H1 (cell line): ENCODE data around the gene DOCK1. TPM values are rescaled to one million over a fixed set of nuclear protein-coding genes. Genes with fewer than 3 reads are reported as not detected.
A peak's percentile ranks its signal among the peaks of the same experiment; 100 is the strongest.

Experiments
- CTCF ChIA-PET: fragments of 300-600 bp; sonication (Branson Sonifier 250); formaldehyde crosslinking; loops from one replicate; lab custom pipeline; 2021; ENCODE audit not compliant: partially characterized antibody; lab: Charles Lee
- POLR2A ChIA-PET: fragments of 300-600 bp; sonication (Branson Sonifier 250); formaldehyde crosslinking; loops from one replicate; lab custom pipeline; 2021; ENCODE audit warnings: inconsistent platforms; ENCODE audit not compliant: partially characterized antibody; lab: Charles Lee
- DNase-seq, 2 experiments: peaks; one replicate each; pipeline versions ENCODE4 v3.0.0 to v3.0.0-alpha.2; 2010 to 2022; ENCODE audit warnings: low spot score in 2 of 2, low read depth in 1 of 2, mixed read lengths in 1 of 2
- FAIRE-seq: peaks from 2 replicates; lab custom pipeline; 2011; peaks lifted over from hg19 to GRCh38; lab: Jason Lieb, UNC
- H2AFZ ChIP-seq: 2 replicates; pipeline ENCODE4 v1.8.1; 2012; ENCODE audit warnings: low read length, inconsistent platforms
- H2AK5ac ChIP-seq: 2 replicates; pipeline ENCODE4 v1.6.1; 2013; ENCODE audit warnings: low read depth, low read length
- H2BK120ac ChIP-seq: replicated peaks from 2 replicates; pipeline ENCODE3; 2013; ENCODE audit warnings: low read depth, low read length, inconsistent platforms
- H2BK12ac ChIP-seq: 2 replicates; pipeline ENCODE4 v1.6.1; 2013; ENCODE audit warnings: low read depth, low read length
- H2BK15ac ChIP-seq: 2 replicates; pipeline ENCODE4 v1.6.1; 2013; ENCODE audit warnings: low read length
- H2BK20ac ChIP-seq: 2 replicates; pipeline ENCODE4 v1.6.1; 2013; ENCODE audit warnings: low read length
- H2BK5ac ChIP-seq: 2 replicates; pipeline ENCODE4 v1.6.1; 2013; ENCODE audit warnings: low read depth, low read length
- H3K14ac ChIP-seq: 2 replicates; pipeline ENCODE4 v1.6.1; 2013; ENCODE audit warnings: inconsistent platforms; ENCODE audit not compliant: insufficient read length
- H3K18ac ChIP-seq: 2 replicates; pipeline ENCODE4 v1.6.1; 2013; ENCODE audit warnings: low read length; ENCODE audit errors: extremely low read depth
- H3K23ac ChIP-seq: 2 replicates; pipeline ENCODE4 v1.6.1; 2013; ENCODE audit warnings: inconsistent platforms; ENCODE audit not compliant: insufficient read length
- H3K23me2 ChIP-seq: 2 replicates; pipeline ENCODE4 v1.6.1; 2013; ENCODE audit warnings: low read depth, low read length
- H3K27ac ChIP-seq: 2 replicates; pipeline ENCODE4 v1.6.1; 2011; ENCODE audit warnings: low read depth, low read length, inconsistent platforms
- H3K27me3 ChIP-seq, 4 experiments: replicated peaks in 1 of 4; 1 replicate in 1 of 4; 2 replicates in 3 of 4; pipeline versions ENCODE4 v1.6.1 to v1.8.1; 2011 to 2013; ENCODE audit warnings: low read length in 3 of 4, mild to moderate bottlenecking in 3 of 4, inconsistent platforms in 2 of 4, mixed read lengths in 2 of 4, moderate library complexity in 1 of 4; ENCODE audit not compliant: control insufficient read depth in 3 of 4, insufficient read depth in 3 of 4; ENCODE audit errors: extremely low read depth in 1 of 4
- H3K36me3 ChIP-seq, 4 experiments: 2 replicates each; pipeline versions ENCODE4 v1.6.1 to v1.8.1; 2011 to 2013; ENCODE audit warnings: mild to moderate bottlenecking in 4 of 4, low read length in 3 of 4, moderate library complexity in 2 of 4, control low read depth in 1 of 4, inconsistent platforms in 1 of 4; ENCODE audit not compliant: insufficient read depth in 4 of 4, control insufficient read depth in 2 of 4
- H3K4ac ChIP-seq: replicated peaks from 2 replicates; pipeline ENCODE3; 2013; ENCODE audit warnings: low read length, low read depth, mixed read lengths, inconsistent platforms; ENCODE audit not compliant: insufficient read length
- H3K4me1 ChIP-seq, 4 experiments: replicated peaks in 1 of 4; 1 replicate in 1 of 4; 2 replicates in 3 of 4; pipeline versions ENCODE4 v1.6.1 to v1.8.1; 2011 to 2013; ENCODE audit warnings: low read length in 3 of 4, inconsistent platforms in 2 of 4, mixed read lengths in 1 of 4; ENCODE audit not compliant: insufficient read depth in 4 of 4, control insufficient read depth in 3 of 4
- H3K4me2 ChIP-seq, 2 experiments: 2 replicates each; pipeline versions ENCODE4 v1.6.1 to v1.8.1; 2011 to 2013; ENCODE audit warnings: low read depth in 2 of 2, low read length in 2 of 2, control low read depth in 1 of 2, inconsistent platforms in 1 of 2, mild to moderate bottlenecking in 1 of 2; ENCODE audit not compliant: insufficient read depth in 1 of 2
- H3K4me3 ChIP-seq, 4 experiments: fragments of 200-600, 300-600 bp in 1 of 4; sonication (generic), shearing (Covaris generic), sonication (Bioruptor Twin) in 1 of 4; 2 replicates each; pipeline versions ENCODE4 v1.5.1 to v1.8.1; 2011 to 2016; ENCODE audit warnings: low read length in 4 of 4, low read depth in 3 of 4, control low read depth in 2 of 4, inconsistent platforms in 2 of 4, mild to moderate bottlenecking in 2 of 4, mixed read lengths in 1 of 4, moderate library complexity in 1 of 4; ENCODE audit not compliant: insufficient read depth in 2 of 4; ENCODE audit errors: extremely low read depth in 1 of 4
- H3K56ac ChIP-seq: replicated peaks from 2 replicates; pipeline ENCODE3; 2013; ENCODE audit warnings: low read depth, mild to moderate bottlenecking, mixed read lengths, low read length, inconsistent platforms; ENCODE audit not compliant: insufficient read length
- H3K79me1 ChIP-seq: 2 replicates; pipeline ENCODE4 v1.6.1; 2013; ENCODE audit warnings: low read depth, low read length, control low read depth
- H3K79me2 ChIP-seq, 2 experiments: 2 replicates each; pipeline versions ENCODE4 v1.6.1 to v1.8.1; 2012 to 2013; ENCODE audit warnings: low read length in 2 of 2, mild to moderate bottlenecking in 2 of 2, inconsistent platforms in 1 of 2; ENCODE audit not compliant: insufficient read depth in 2 of 2, control insufficient read depth in 1 of 2
- H3K9ac ChIP-seq, 4 experiments: replicated peaks in 1 of 4; 1 replicate in 1 of 4; 2 replicates in 3 of 4; pipeline versions ENCODE4 v1.6.1 to v1.8.1; 2011 to 2013; ENCODE audit warnings: low read depth in 3 of 4, low read length in 3 of 4, control low read depth in 2 of 4, mild to moderate bottlenecking in 2 of 4, moderate library complexity in 2 of 4, inconsistent platforms in 1 of 4; ENCODE audit errors: extremely low read depth in 1 of 4
- H3K9me3 ChIP-seq, 2 experiments: 2 replicates each; pipeline versions ENCODE4 v1.6.1 to v1.8.1; 2012 to 2013; ENCODE audit warnings: mild to moderate bottlenecking in 2 of 2, moderate library complexity in 2 of 2, control low read depth in 1 of 2, inconsistent platforms in 1 of 2, low read depth in 1 of 2, low read length in 1 of 2, mixed read lengths in 1 of 2; ENCODE audit not compliant: insufficient read depth in 2 of 2
- H4K20me1 ChIP-seq, 2 experiments: replicated peaks in 1 of 2; 2 replicates each; pipeline versions ENCODE3 to v1.8.1; 2011 to 2013; ENCODE audit warnings: inconsistent platforms in 2 of 2, low read length in 2 of 2, mild to moderate bottlenecking in 1 of 2; ENCODE audit not compliant: insufficient read depth in 2 of 2, control insufficient read depth in 1 of 2
- H4K5ac ChIP-seq: 2 replicates; pipeline ENCODE4 v1.6.1; 2013; ENCODE audit warnings: low read length, low read depth, mixed read lengths, inconsistent platforms; ENCODE audit not compliant: insufficient read length
- H4K8ac ChIP-seq: 2 replicates; pipeline ENCODE4 v1.8.0; 2013; ENCODE audit warnings: mild to moderate bottlenecking, moderate library complexity, low read length, inconsistent platforms; ENCODE audit not compliant: insufficient read depth; ENCODE audit errors: extremely low read depth
- H4K91ac ChIP-seq: replicated peaks from 2 replicates; pipeline ENCODE3; 2013; ENCODE audit warnings: low read length, mixed read lengths, inconsistent platforms; ENCODE audit not compliant: insufficient read length
- HDAC2 ChIP-seq, 2 experiments: fragments of 300-600 bp in 1 of 2; sonication (generic) in 1 of 2; IDR thresholded peaks; 2 replicates each; pipeline ENCODE4 v1.6.1; 2011 to 2012; ENCODE audit warnings: low read depth in 2 of 2, low read length in 2 of 2, mild to moderate bottlenecking in 2 of 2, moderate library complexity in 2 of 2, borderline replicate concordance in 1 of 2, inconsistent platforms in 1 of 2
- HDAC6 ChIP-seq: IDR thresholded peaks from one replicate; pipeline ENCODE4 v1.7.1; 2012; ENCODE audit warnings: low read depth, mild to moderate bottlenecking, inconsistent platforms, low read length, moderate library complexity
- JUN ChIP-seq: IDR thresholded peaks from 2 replicates; pipeline ENCODE4 v1.6.1; 2011; ENCODE audit warnings: low read depth, mild to moderate bottlenecking, improper control_type of control experiment, low read length
- KDM5A ChIP-seq: fragments of 200-600 bp; IDR thresholded peaks from 2 replicates; pipeline ENCODE4 v1.7.1; 2012; ENCODE audit warnings: mild to moderate bottlenecking, low read length, inconsistent platforms, mixed read lengths
- POLR2AphosphoS5 ChIP-seq: IDR thresholded peaks from 2 replicates; pipeline ENCODE4 v1.6.1; 2011; ENCODE audit warnings: low read depth, low read length
- RAD21 ChIP-seq, 2 experiments: IDR thresholded peaks in 1 of 2; conservative IDR thresholded peaks in 1 of 2; 2 replicates each; pipeline ENCODE4 v1.6.1; 2011; ENCODE audit warnings: low read depth in 2 of 2, low read length in 2 of 2, improper control_type of control experiment in 1 of 2, inconsistent platforms in 1 of 2, mild to moderate bottlenecking in 1 of 2, moderate library complexity in 1 of 2
- RXRA ChIP-seq: IDR thresholded peaks from 2 replicates; pipeline ENCODE4 v1.6.1; 2011; ENCODE audit warnings: low read depth, mild to moderate bottlenecking, low read length, moderate library complexity; ENCODE audit not compliant: insufficient read depth
- SIRT6 ChIP-seq: IDR thresholded peaks from one replicate; pipeline ENCODE4 v1.7.1; 2012; ENCODE audit warnings: low read length, inconsistent platforms
- SP1 ChIP-seq: IDR thresholded peaks from 2 replicates; pipeline ENCODE4 v1.6.1; 2011; ENCODE audit warnings: low read depth, low read length
- SRF ChIP-seq: IDR thresholded peaks from 2 replicates; pipeline ENCODE4 v1.6.1; 2011; ENCODE audit warnings: mild to moderate bottlenecking, low read depth, low read length, moderate library complexity
- TAF1 ChIP-seq: IDR thresholded peaks from 2 replicates; pipeline ENCODE4 v1.6.1; 2011; ENCODE audit warnings: mild to moderate bottlenecking, low read depth, low read length
- WGBS, 2 experiments: shearing (Covaris generic) in 1 of 2; methylation state at CpG; one replicate each; pipeline versions ENCODE4 v1.1.6 to v1.1.7; 2013 to 2015; ENCODE audit warnings: low lambda C conversion rate in 2 of 2, mixed read lengths in 2 of 2, inconsistent platforms in 1 of 2, low coverage in 1 of 2, missing lambda C conversion rate in 1 of 2; ENCODE audit not compliant: insufficient replicate concordance in 2 of 2, insufficient coverage in 1 of 2, insufficient read length in 1 of 2; ENCODE audit errors: extremely low coverage in 1 of 2, missing lambda C conversion rate in 1 of 2; 5-methylcytosine and 5-hydroxymethylcytosine counted together
- polyA plus RNA-seq, 7 experiments: library from polyadenylated mRNA; depleted of rRNA in 3 of 7; stranded (reverse) in 5 of 7; unstranded in 2 of 7; fragments of >200 nt in 5 of 7; fragments of 200-250 nt in 2 of 7; gene quantifications; 1 replicate in 5 of 7; 2 replicates in 1 of 7; 4 replicates in 1 of 7; pipeline versions ENCODE4 v1.2.1 to v1.2.3, GENCODE V29; 2011 to 2013; ENCODE audit warnings: missing spikeins in 2 of 7, mixed read lengths in 2 of 7
- total RNA-seq: library from RNA; stranded (reverse); fragmentation: NEBNext Ultra II Directional; extraction: Animal tissue kit (Norgen Biotek cat#: 25700); gene quantifications from 2 replicates; pipeline ENCODE4 v1.2.1, GENCODE V29; 2021
- TF ChIP-seq, protein P1 (sequence below): IDR thresholded peaks from 2 replicates; pipeline ENCODE4 v1.6.1; 2012; ENCODE audit warnings: inconsistent platforms

The DOCK1 gene
- total and polyA plus RNA-seq, 2 of the 8 experiments (the other 6 are each of a cell fraction or from before 2014, with no cell fraction given) = 11.6 to 53.0 TPM

DNA sequence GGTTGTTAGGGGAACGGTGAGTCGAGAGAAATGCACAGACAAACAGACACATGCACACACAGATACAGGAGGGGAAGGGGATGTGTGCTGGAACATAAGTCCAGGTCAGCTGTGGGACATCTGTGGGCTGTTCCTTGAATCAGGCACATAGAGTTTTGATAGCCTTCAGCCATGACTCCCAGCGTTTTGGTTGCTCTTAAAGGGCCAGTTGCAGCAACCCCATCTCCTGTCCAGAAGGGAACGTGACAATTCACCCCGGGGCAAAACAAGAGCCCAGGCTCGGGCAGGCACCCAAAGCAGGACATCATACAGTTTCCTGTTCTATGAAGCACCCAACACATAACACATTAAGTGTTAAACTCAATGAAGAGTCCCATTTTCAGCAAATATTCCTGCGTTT lies 281.6 kb downstream of the DOCK1 start:
- Histone ChIP-seq H2BK15ac (no peak overlapping the region), H4K20me1 (peaks cover 0 to 4% of the 10 kb centered on the region in 2 experiments)
- WGBS, 2 experiments = 87% methylated on average over 7 of the region's 7 CpGs; no CpG with 5 or more reads in 1 of the 2 experiments

More for the DNA sequence above, 281.6 kb downstream of the DOCK1 start:
- ChIA-PET POLR2A (no interaction called here), CTCF (no interaction called here)
- TF ChIP-seq SRF (no peak), JUN (no peak), KDM5A (no peak), HDAC2 (IDR thresholded peaks at IDR 0.05; ENCODE audit: borderline replicate concordance in 1 of 2, low read depth in 2 of 2, low read length in 2 of 2) (no peak), SP1 (no peak), RAD21 (IDR thresholded peaks at IDR 0.05 in 1 of 2, conservative IDR thresholded peaks at IDR 0.05 in 1 of 2; ENCODE audit: low read depth in 2 of 2, low read length in 2 of 2) (no peak), TAF1 (no peak), SIRT6 (no peak), HDAC6 (no peak), POLR2AphosphoS5 (no peak), RXRA (no peak)
- TF ChIP-seq, protein P1, sequence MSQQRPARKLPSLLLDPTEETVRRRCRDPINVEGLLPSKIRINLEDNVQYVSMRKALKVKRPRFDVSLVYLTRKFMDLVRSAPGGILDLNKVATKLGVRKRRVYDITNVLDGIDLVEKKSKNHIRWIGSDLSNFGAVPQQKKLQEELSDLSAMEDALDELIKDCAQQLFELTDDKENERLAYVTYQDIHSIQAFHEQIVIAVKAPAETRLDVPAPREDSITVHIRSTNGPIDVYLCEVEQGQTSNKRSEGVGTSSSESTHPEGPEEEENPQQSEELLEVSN = no peak
- Histone ChIP-seq H3K4me1 (no peaks in the 10 kb centered on the region), H3K23me2 (no peaks in the 10 kb centered on the region), H2BK5ac (no peak overlapping the region), H3K36me3 (0 out of 8 replicates have a peak, but pooled peaks cover 0 to 2% (median 0%) of the 10 kb centered on the region in 4 experiments), H2BK20ac (no peak overlapping the region), H2BK120ac (no peak overlapping the region), H3K18ac (no peak overlapping the region), H3K27ac (no peak overlapping the region), H3K14ac (no peak overlapping the region), H4K8ac (no peak overlapping the region), H2AFZ (no peak overlapping the region), H3K4me3 (no peak overlapping the region), H3K9ac (no peak overlapping the region), H3K56ac (no peak overlapping the region), H4K5ac (no peak overlapping the region), H2BK12ac (0 out of 2 replicates have a peak overlapping the region, but pooled peaks have one; percentile 12), H3K9me3 (no peaks in the 10 kb centered on the region), H3K79me1 (no peaks in the 10 kb centered on the region), H3K4me2 (no peak overlapping the region), H4K91ac (no peak overlapping the region), H3K23ac (no peak overlapping the region), H3K79me2 (no peaks in the 10 kb centered on the region), H3K4ac (no peak overlapping the region), H2AK5ac (no peak overlapping the region), H3K27me3 (no peaks in the 10 kb centered on the region; a peak in 1 of 7 replicates)
- no peak for FAIRE-seq
- no peak for DNase-seq
